SU-DHL-6 (cell line): Measurements from ENCODE around the gene DNPH1.

ENCODE experiments used
- H2AFZ ChIP-seq: fragments of 200-600 bp; sonication (generic); 2 replicates; pipeline ENCODE4 v1.6.1; 2014; ENCODE audit warnings: low read depth, mild to moderate bottlenecking, moderate library complexity, mixed read lengths, antibody characterized with exemption, low read length; ENCODE audit not compliant: severe bottlenecking
- H3F3A ChIP-seq: fragments of 200-600 bp; shearing (Covaris generic); 2 replicates; pipeline ENCODE4 v1.6.0; 2016; ENCODE audit warnings: antibody characterized with exemption, mild to moderate bottlenecking; ENCODE audit not compliant: insufficient read depth
- H3K27ac ChIP-seq: fragments of 200-600 bp; sonication (generic); 2 replicates; pipeline ENCODE4 v1.5.1; 2016; ENCODE audit warnings: low read depth, mild to moderate bottlenecking, low read length, moderate library complexity, mixed read lengths
- H3K27me3 ChIP-seq: fragments of 200-600 bp; sonication (generic), shearing (Covaris generic); 2 replicates; pipeline ENCODE4 v1.6.0; 2014; ENCODE audit warnings: mild to moderate bottlenecking, low read length
- H3K36me3 ChIP-seq: fragments of 200-600 bp; sonication (generic); 2 replicates; pipeline ENCODE4 v1.6.1; 2014; ENCODE audit warnings: mild to moderate bottlenecking, low read length, mixed read lengths
- H3K4me2 ChIP-seq: fragments of 300-600, 200-600 bp; shearing (Covaris generic), sonication (generic); 2 replicates; pipeline ENCODE4 v1.6.0; 2014; ENCODE audit warnings: low read length, low read depth, mild to moderate bottlenecking; ENCODE audit not compliant: poor library complexity, severe bottlenecking
- H3K4me3 ChIP-seq: fragments of 200-600 bp; sonication (generic); 2 replicates; pipeline ENCODE4 v1.5.1; 2014; ENCODE audit warnings: antibody characterized with exemption, low read length, mild to moderate bottlenecking, mixed read lengths; ENCODE audit not compliant: insufficient read depth, poor library complexity, severe bottlenecking
- H3K79me2 ChIP-seq: fragments of 200-600 bp; sonication (generic); 2 replicates; pipeline ENCODE4 v1.6.1; 2014; ENCODE audit warnings: mild to moderate bottlenecking, low read length, moderate library complexity; ENCODE audit not compliant: insufficient read depth
- H3K9ac ChIP-seq: fragments of 200-600 bp; sonication (generic); 2 replicates; pipeline ENCODE4 v1.7.0; 2014; ENCODE audit warnings: mild to moderate bottlenecking, low read length
- H3K9me2 ChIP-seq: fragments of 200-600 bp; sonication (generic); replicated peaks from 2 replicates; pipeline ENCODE4 v1.6.1; 2014; ENCODE audit warnings: low read length; ENCODE audit not compliant: insufficient read depth
- H3K9me3 ChIP-seq: fragments of 200-600 bp; sonication (generic); 2 replicates; pipeline ENCODE4 v1.6.1; 2014; ENCODE audit warnings: low read length, mixed read lengths; ENCODE audit not compliant: insufficient read depth
- H4K20me1 ChIP-seq: fragments of 200-600 bp; sonication (generic); 2 replicates; pipeline ENCODE4 v1.6.1; 2014; ENCODE audit warnings: low read depth, mild to moderate bottlenecking, antibody characterized with exemption, low read length, moderate library complexity, mixed read lengths
- CTCF ChIP-seq: fragments of 200-600 bp; sonication (generic); IDR thresholded peaks from one replicate; pipeline ENCODE4 v1.5.1; 2017; ENCODE audit warnings: antibody characterized with exemption, mild to moderate bottlenecking, low read length, moderate library complexity; ENCODE audit not compliant: insufficient read depth, poor library complexity, severe bottlenecking
- EZH2phosphoT487 ChIP-seq: fragments of 200-600 bp; sonication (generic), shearing (Covaris generic); conservative IDR thresholded peaks from 2 replicates; pipeline ENCODE4 v1.6.1; 2018; ENCODE audit warnings: mild to moderate bottlenecking, antibody characterized with exemption, low read length, moderate library complexity, mixed read lengths

DNPH1 gene

GRCh38 chr6:43254846-43255245 lies 25.6 kb upstream of the DNPH1 start:
- Histone ChIP-seq H3K27ac (no peak overlapping the region), H3K4me3 (no peak overlapping the region), H3K9me3 (no peaks in the 10 kb centered on the region), H3K4me2 (no peak overlapping the region), H2AFZ (no peak overlapping the region), H3K79me2 (no peaks in the 10 kb centered on the region), H3K27me3 (no peaks in the 10 kb centered on the region), H4K20me1 (no peaks in the 10 kb centered on the region), H3F3A (no peaks in the 10 kb centered on the region), H3K9me2 (no peaks in the 10 kb centered on the region), H3K9ac (no peak overlapping the region), H3K36me3 (no peaks in the 10 kb centered on the region)
- TF ChIP-seq CTCF (no peak), EZH2phosphoT487 (no peak)

DNA sequence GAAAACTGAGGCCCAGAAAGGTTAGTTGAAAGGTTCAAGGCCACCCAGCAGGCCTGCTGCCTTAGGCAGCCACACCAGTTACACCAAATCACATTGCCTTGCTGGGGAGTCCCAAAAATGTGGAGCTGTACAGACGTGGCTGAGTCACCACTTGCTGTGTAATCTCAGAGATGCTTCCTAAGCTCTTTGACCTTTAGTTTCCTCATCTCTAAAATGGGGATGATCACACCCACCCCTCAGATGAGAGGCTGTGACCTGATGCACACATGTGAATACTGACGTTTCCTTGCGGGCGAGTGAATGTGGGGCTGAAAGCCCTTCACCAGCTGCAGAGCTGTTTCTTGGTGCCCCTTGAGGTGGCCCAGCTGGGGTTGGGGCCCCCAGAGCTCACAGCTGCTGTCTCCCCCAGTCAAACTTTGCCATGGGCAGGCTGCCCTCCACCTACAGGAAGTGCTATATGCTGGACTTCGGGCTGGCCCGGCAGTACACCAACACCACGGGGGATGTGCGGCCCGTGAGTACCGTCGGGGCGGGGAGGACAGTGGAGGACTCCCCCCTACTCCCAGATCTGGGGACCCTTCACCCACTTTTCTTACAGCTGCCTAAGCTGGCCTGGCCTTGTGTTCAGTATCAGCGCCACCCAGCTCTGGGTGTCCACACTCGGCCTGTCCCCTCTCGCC lies 25.0 kb upstream of the DNPH1 start:
- H3K4me2 ChIP-seq: no peak overlapping the region
- no peak overlapping the region for H2AFZ ChIP-seq
- no peaks in the 10 kb centered on the region for H3K36me3 ChIP-seq
- TF ChIP-seq EZH2phosphoT487 (no peak), CTCF (no peak)
- no peaks in the 10 kb centered on the region; the same call in 1 of the 2 replicates for H3F3A ChIP-seq
- no peaks in the 10 kb centered on the region for H3K9me3 ChIP-seq
- no peaks in the 10 kb centered on the region for H3K27me3 ChIP-seq
- no peak overlapping the region for H3K9ac ChIP-seq
- no peak overlapping the region for H3K4me3 ChIP-seq
- no peaks in the 10 kb centered on the region for H4K20me1 ChIP-seq
- no peak overlapping the region for H3K27ac ChIP-seq
- no peaks in the 10 kb centered on the region for H3K79me2 ChIP-seq
- no peaks in the 10 kb centered on the region for H3K9me2 ChIP-seq

GRCh38 chr6:43253401-43253800 lies 24.1 kb upstream of the DNPH1 start:
- H2AFZ ChIP-seq: no peak overlapping the region
- no peaks in the 10 kb centered on the region for H3K27me3 ChIP-seq

More at GRCh38 chr6:43253401-43253800, 24.1 kb upstream of the DNPH1 start:
- H3K4me2 ChIP-seq: no peak overlapping the region
- no peaks in the 10 kb centered on the region for H4K20me1 ChIP-seq
- H3K4me3 ChIP-seq: no peak overlapping the region
- no peaks in the 10 kb centered on the region for H3K9me3 ChIP-seq
- H3K9ac ChIP-seq: no peak overlapping the region
- no peaks in the 10 kb centered on the region for H3K79me2 ChIP-seq
- no peaks in the 10 kb centered on the region for H3K9me2 ChIP-seq
- no peak for TF ChIP-seq CTCF
- no peak for TF ChIP-seq EZH2phosphoT487
- no peaks in the 10 kb centered on the region; the same call in 1 of the 2 replicates for H3F3A ChIP-seq
- no peak overlapping the region for H3K27ac ChIP-seq
- H3K36me3 ChIP-seq: no peaks in the 10 kb centered on the region
